ENCODE data around the gene PLEKHG4B.
A peak's percentile ranks its signal among the peaks of the same experiment; 100 is the strongest.

The PLEKHG4B gene

DNA sequence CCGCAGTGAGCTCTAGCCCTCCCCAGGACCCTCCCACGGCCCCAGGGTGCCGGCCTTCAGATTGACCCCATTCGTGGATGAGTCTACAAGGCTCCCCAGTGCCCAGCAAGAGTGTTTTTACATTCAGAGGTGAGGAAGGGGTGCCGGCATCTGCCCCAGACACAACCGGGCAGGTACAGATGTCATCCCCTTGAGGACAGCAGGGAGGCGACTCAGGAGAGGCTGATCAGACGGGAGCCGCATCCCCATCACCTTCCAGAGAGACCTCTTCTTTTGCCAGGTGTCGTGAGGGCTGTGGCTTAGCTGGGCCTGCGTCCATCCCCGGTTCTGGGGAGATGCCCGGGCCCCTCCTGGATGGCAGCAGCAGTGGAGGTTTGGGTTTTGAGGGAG lies 95.1 kb downstream of the PLEKHG4B start:
- no peak for DNase-seq (ENCODE audit: low read depth, low spot score)

DNA sequence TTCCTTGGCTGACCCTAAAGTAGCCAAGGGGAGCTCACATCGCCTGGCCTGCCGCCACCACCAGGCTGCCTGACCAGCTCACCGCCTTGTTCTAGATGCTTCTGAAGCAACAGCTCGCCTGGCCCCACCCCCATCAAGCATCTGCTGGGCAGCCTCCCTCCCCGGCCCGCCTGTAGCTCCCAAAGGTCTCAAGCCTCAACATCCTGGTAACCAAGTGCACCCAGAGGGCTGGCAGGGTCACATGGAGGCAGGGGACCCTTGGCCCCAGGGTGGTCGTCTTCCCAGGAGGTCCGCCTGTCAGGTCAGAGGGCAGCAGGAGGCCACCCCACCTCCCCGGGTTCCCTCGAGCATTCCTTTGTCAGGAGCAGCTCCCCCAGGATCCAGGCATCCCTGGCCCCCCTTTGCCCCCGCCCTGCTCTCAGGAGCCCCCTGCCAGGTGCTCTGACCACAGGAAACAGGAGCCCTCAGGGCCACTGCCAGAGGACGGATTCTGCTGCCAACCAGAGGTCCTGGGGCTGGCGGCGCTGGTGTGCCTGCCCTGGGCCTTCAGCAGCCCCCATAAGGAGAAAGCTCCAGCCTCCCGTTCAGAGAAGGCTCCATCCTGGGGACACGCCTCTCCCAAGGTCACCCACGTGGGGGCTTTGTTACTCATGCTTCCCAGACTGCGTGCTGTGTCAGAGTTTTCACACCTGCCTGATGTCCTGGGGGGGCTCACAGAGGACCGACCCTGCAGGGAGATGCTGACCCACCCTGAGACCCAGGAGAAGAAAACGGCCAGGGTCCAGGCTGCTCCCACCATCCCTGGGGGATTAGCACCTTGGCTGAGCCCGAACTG lies 95.9 kb downstream of the PLEKHG4B start:
- no peak for DNase-seq (ENCODE audit: low read depth, low spot score)

DNA sequence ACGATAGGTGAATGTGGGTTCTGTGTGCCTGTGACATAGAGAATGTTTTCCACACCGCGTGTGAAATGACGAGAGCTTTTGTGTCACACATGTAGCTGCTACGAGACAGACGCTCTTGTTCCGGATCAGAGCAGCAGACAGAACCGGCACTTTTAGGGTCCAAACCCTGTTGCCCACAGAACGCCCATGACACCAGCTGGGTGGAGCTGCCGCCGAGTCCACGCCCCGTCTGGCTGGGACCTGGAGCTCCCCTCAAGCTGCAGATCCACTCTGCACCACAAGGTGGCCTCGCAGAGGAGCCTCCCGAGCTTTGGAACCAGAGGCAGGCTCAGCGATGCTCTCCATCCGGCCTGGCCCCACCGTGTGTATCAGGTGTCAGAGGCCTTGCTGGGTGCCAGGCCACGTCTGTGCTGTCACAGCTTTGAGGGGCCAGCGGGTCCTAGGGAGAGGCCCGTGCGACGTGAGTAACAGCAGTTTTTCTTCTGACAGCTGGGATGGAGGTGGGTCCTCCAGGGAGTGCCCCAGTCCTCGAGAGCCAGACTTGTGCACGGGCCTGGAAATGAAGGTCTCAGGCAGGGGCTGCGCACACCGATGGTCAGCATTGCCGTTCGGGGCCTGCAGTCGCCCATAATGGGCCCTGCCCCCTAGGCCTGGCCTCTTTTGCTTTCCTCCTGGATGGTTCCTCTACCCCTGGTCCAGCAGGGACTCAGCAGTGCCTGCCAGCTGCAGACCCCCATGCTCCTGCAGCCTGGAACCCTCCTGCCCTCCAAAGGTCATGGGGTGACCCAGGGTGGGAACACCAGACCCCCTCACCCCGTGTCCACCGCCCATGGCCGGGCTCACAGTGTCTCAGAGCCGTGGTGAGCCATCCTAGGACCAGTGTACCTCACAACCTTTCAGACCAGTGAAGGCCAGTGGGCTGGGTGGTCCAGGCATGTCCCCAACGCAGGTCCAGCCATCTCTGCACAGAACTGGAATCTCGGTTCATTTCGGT lies 96.8 kb downstream of the PLEKHG4B start:
- peak; percentile 94 for DNase-seq (ENCODE audit: low read depth, low spot score)

DNA sequence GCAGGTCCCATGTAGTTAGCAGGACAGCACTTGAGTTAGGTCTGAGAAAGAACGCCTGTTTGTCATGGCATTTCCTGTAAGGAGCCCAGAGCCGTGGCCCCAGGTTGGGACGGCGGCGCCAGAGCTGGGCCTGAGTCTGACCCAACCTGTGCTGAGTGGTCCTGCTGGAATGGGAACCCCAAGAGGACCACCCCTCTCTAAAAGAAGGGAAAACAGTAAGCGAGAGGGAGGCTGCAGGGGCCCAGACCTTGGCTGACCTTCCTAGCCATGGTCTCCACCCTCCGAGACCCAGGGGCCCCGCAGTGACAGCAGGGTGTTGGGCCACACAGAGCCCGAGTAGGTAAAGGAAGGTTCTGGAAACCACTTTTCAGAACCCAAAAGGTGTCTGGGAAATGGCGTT lies 97.5 kb downstream of the PLEKHG4B start:
- DNase-seq (ENCODE audit: low read depth, low spot score) = no peak

DNA sequence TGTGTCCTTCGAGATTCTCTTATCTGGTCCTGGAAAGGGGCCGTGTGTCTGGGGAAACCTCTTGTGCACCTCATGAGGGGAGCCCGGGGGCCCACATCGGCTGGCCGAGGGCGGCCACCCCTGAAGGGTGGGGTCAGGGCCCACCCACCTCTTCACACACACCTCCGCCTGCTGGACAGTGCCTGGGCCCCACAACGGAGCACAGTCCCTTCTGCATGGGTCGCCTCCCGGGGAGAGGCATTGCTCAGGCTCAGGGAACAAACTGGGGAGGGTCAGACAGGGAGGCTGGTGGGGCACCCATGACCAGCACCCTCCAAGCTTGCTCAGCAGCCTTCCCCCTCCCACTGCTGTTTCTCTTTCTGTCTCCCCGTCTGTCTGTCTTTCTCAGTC lies 98.0 kb downstream of the PLEKHG4B start:
- DNase-seq (ENCODE audit: low read depth, low spot score) = no peak

DNA sequence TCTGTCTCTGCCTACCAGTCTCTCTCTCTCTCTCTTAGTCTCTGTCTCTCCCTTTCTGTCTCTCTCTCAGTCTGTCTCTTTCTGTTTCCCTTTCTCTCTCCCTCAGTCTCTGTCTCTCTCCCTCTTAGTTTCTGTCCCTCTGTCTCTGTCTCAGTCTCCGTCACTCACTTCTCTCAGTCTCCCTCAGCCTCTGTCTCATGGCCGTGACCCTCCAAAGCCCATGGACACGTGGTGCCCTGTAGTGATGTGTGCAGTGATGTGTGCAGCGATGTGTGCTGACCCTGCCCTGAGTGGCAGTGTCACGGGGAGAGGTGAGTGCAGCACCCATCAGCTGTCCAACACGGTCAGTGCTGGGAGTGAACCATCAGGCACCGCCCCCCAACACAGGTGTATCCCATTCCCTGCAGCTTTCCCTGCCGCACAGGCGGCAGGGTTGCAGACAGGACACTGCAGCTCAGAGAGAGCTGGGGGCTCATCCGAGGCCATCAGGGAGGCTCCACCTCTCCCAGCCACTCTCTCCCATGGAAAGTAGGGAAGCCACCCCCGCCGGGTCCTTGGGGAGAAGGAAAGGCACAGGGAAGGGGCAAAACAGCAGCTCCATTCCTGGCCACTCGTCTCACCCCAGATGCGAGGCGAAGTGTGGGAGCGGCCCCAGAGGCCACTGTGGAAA lies 98.5 kb downstream of the PLEKHG4B start:
- DNase-seq (ENCODE audit: low read depth, low spot score) = no peak

DNA sequence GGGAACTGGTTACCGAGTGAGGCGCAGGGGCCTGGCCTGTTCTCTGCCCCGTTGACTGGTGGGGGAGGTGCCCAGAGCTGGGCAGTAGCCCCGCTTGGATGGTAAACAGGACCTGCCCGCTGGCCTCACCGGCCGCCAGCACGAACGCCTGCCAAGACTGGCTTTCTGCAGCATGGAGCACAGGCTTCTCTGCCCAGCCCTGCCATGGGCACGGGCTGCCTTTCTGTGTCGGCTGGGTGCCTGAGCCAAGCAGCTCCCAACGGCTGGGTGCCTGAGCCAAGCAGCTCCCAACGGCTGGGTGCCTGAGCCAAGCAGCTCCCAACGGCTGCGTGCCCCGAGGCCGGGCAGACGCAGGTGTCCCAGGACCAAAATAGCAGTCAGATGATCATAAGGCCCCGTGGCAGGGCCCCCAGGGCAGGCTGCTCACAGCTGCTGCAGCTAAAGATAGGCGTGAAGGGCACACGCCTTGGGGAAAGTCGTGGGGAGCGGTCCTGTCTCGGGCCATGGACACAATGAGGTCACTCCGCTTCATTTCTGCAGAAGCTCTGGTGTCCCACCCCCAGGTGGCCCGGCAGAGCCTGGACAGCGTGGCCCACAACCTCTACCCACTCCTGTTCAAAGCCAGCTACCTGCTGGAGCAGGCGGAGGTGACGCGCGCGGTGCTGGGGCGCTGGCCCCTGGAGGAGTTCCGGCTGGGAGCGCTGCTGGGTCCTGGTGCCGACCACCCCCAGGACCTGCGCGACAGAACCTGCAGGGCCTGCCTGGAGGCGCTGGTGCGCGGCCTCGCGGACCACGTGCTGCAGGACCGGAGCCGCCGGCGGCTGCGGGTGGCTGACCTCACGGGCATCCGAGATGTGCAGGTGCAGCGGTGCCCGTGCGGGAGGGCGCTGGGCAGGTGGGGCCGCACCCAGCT lies 99.3 kb downstream of the PLEKHG4B start, which contains the start of gene LRRC14B:
LRRC14B (plus strand) TSS at position 460 of the 913 bp plus-strand sequence; CDS start at position 504, 44 bp downstream.
- peak; percentile 41 for DNase-seq (ENCODE audit: low read depth, low spot score)

DNA sequence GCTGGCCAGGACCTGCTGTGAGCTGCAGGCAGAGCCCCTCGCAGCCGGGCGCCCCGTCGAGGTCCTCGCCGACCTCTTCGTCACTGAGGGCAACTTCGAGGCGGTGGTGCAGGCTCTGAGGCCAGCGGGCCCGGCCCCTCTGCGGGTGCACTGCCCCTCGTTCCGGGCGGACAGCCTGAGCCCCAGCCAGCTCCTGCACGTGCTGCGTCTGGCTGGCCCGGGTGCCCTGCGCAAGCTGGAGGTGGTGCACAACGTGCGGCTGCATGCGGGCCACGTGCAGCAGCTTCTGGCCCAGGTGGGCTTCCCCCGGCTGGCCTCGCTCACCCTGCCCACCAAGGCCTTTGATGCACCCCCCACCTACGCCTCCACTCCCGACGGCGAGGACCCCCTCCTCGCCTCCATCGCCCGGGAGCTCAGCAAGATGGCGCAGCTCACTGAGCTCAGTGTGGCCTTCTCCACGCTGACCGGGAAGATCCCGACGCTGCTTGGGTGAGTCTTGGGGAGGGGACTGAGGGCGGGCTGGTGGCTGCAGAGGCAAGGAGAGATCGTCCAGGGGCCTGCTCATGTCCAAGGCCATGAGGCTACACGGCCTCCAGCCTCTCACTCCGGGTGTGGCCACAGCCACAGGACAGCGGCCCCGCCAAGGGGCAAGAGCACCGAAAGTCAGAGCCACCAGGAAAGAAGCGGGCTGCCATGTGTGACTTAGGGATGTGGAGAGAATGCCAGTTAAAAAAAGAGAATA lies 100.2 kb downstream of the PLEKHG4B start:
- no peak for DNase-seq (ENCODE audit: low read depth, low spot score)

DNA sequence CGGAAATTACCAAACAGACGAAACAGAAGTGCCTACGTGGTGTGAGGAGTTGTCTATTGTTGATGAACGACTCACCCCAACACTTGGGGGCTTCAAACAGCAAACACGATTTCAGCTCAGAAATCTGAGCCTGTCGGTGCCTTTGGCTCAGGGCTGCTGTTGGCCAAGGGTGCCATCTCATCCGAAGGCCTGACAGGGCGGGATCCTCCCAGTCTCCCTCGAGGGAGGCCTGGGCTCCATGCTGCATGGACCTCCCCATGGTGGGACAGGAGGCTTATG lies 100.7 kb downstream of the PLEKHG4B start:
- DNase-seq (ENCODE audit: low read depth, low spot score) = no peak

DNA sequence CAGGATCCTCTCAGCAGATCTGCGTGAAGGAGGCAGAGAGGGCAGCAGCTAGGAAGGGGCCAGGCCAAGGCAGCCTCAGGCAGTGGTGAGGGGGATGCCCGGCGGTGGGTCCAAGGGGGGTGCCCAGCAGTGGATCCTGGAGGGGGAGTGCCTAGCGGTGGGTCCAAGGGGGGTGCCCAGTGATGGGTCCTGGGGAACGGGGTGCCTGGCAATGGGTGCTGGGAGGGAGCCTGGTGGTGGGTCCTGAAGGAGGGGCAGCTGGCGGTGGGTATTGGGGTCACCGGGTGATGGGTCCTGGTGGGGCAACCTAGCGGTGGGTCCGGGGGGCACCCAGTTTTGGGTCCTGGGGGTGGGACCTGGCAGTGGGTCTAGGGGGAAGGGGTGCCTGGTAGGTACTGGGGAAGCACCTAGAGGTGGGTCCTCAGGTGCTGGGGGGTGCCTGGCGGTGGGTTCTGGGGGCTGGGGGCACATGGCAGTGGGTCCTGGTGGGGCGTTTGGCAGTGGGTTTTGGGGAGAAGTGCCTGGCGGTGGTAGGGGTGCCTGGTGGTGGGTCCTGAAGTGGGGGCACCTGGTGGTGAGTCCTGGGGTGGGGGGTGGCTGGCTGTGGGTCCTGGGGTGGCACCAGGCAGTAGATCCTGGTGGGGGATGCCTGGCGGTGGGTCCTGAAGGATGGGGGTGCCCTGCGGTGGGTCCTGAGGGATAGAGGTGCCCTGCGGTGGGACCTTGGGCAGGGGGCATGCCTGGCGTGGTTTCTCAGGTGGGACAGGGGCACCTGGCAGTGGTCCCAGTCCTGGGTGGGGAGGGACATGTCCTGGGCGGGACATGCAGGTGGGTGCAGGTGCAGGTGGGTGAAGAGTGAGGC lies 101.2 kb downstream of the PLEKHG4B start:
- DNase-seq (ENCODE audit: low read depth, low spot score) = no peak

DNA sequence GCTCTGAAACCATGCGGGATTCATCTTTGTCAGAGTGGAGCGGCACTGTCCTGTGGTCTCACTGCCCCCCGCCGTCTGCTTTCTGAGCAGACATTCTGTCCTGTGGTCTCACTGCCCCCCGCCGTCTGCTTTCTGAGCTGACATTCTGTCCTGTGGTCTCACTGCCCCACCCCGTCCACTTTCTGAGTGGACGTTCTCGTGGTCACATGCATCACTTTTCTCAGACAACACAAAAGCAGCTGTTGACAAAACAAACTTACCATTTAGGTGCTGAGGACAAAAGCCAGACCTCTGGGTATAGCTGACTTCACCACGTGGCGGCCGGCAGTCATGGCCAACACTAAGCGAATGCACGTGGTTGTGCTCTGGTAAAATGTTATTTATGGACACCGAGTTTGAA lies 102.1 kb downstream of the PLEKHG4B start:
- no peak for DNase-seq (ENCODE audit: low read depth, low spot score)

DNA sequence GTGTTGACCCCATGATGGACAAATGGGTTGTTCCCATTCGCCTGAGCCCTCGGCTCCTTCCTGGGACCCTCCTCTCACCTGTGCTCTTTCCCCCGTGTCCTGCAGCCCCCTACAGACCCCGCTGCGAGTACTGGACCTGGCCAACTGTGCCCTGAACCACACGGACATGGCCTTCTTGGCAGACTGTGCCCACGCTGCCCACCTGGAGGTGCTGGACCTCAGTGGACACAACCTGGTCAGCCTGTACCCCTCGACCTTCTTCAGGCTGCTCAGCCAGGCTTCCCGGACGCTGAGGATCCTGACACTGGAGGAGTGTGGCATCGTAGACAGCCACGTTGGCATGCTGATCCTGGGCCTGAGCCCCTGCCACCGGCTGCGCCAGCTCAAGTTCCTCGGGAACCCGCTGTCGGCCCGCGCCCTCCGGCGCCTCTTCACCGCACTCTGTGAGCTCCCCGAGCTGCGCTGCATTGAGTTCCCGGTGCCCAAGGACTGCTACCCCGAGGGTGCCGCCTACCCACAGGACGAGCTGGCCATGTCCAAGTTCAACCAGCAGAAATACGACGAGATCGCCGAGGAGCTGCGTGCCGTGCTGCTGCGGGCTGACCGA lies 102.7 kb downstream of the PLEKHG4B start:
- no peak for DNase-seq (ENCODE audit: low read depth, low spot score)

DNA sequence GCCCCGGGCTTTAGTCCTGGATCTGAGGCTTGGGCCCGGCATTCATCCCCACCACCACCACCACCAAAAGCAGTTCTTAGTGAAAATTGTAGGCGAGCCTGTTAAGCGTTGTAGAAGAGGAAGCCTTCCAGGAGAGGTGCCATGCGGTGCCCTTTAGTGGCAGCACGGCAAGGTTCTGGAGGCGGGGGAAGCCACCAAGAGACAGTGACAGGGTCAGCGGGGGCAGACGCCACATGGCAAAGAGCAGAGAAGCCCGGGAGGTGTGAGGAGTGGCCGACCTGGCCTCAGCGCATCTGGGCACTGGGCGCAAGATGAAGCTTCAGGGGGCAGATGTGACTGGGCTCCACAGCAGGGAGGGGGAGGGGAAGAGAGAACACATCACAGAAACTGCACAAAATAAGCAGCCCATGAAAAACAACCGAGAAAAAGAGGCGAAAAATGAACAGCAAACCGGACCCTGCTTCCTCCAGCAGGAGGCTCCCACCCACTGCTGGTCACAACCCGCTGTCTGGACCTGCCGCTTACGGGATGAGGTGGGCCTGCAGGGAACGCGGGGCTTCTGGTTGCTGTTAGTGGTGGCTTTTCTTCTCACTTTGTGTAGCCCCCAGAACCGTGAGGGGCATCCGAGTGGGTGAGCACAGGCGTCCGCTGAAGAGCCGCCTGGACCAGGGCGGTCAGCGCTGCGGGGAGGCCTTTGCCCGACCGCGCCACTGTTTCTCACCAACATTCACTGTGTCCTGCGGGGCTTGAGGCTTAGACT lies 103.6 kb downstream of the PLEKHG4B start:
- no peak for DNase-seq (ENCODE audit: low read depth, low spot score)

DNA sequence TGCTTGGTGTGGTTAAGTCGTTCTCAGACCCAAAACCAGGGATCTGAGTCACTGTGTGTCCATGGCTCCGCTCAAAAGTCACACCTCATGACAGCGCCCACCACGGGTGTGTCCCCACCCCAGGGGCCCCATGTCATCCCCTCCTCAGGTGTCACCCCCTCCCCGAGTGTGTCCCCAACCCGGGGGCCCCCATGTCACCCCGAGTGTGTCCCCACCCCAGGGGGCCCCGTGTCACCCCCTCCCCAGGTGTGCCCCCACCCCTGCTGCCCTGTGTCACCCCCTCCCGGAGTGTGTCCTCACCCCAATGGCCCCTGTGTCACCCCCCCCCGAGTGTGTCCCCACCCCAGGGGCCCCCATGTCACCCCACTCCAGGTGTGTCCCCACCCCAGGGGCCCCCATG lies 104.4 kb downstream of the PLEKHG4B start:
- no peak for DNase-seq (ENCODE audit: low read depth, low spot score)

DNA sequence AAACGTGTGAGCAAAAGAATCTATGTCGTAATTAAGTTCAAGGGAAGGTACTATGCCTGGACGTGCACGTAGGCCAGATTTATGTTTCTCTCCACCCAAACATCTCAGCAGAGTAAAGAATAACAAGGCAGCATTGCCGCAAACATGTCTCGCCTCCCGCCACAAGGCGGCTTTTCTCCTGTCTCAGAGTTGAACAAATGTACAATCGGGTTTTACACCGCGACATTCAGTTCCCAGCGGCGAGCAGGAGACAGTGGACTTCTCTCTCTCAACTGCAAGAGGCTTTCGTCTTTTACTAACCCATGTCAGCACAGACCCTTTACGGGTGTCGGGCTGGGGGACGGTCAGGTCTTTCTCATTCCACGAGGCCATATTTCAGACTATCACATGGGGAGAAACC lies 105.1 kb downstream of the PLEKHG4B start:
- peak; percentile 58 for DNase-seq (ENCODE audit: low read depth, low spot score)

DNA sequence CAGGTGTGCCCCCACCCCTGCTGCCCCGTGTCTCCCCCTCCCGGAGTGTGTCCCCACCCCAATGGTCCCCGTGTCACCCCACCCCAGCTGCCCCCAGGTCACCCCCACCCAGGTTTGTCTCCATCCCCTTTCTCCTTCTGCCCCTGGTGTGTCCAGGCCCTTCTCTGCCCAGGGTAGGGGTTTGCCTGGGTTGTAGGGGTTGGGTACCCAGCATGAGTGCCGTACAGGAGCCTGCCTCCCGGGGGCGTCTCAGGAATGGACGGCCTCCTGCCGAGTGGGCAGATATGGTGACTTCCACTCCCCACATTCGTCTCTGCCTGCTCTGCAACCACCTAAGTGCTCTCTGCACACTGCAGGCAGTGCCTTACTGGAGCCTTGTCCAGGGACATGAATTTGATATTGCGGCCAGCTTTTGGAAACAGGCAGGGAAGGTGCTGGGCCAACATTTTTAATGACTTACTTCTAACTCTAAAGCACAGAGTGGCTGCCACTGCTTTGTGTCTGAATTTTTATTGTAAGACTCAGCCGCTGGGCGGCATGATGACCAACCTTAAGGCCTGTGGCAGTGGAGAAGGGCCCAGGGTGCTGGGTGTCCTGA lies 106.0 kb downstream of the PLEKHG4B start:
- no peak for DNase-seq (ENCODE audit: low read depth, low spot score)

DNA sequence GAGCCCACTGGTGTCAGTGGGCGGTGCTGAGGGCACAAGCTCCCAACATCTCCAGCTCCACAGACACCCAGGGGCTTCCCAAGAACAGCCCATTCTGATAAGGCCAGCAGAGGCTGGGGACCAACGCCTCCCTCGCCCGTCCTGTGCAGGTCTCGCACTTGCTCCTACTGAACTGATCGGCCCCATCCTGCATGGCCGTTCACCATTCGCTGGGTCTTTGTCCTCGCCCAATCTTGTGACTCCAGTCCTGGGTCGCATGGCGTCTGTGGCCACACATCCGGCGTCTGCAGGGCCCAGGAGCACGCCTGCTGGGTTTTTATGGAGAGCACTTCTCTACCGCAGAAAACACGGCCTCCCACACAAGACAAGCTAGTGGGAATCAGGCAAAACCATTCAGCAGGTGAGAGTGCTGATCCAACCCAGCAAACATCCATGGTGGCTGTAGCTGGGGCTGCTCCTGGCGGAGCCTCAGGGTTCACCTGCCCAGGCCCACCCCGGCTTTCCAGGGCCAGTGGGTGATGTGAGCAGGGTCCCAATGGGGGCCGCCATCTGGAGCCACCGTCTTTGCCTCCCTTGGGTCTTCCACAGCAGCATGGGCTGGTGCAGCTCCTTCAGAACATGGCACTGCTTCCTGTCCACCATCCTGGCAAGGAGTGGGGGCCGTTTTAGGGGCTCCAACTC lies 106.7 kb downstream of the PLEKHG4B start:
- no peak for DNase-seq (ENCODE audit: low read depth, low spot score)
